ENCODE measurements around the gene OR5T3. TPM values are rescaled to one million over a fixed set of nuclear protein-coding genes. Genes with fewer than 3 reads are reported as not detected.

OR5T3 gene
- total RNA-seq, 1 donor from 2014 or later: not detected

GRCh38 chr11:56273854-56274253 is 21.8 kb downstream of the OR5T3 start, which contains the start of gene OR5T1:
TSS of gene OR5T1 (plus strand) at chr11:56274154. CDS start at chr11:56275639, 1,485 bp downstream.
- TF ChIP-seq, protein P1, sequence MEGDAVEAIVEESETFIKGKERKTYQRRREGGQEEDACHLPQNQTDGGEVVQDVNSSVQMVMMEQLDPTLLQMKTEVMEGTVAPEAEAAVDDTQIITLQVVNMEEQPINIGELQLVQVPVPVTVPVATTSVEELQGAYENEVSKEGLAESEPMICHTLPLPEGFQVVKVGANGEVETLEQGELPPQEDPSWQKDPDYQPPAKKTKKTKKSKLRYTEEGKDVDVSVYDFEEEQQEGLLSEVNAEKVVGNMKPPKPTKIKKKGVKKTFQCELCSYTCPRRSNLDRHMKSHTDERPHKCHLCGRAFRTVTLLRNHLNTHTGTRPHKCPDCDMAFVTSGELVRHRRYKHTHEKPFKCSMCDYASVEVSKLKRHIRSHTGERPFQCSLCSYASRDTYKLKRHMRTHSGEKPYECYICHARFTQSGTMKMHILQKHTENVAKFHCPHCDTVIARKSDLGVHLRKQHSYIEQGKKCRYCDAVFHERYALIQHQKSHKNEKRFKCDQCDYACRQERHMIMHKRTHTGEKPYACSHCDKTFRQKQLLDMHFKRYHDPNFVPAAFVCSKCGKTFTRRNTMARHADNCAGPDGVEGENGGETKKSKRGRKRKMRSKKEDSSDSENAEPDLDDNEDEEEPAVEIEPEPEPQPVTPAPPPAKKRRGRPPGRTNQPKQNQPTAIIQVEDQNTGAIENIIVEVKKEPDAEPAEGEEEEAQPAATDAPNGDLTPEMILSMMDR (IDR thresholded peaks at IDR 0.05): no peak
- Histone ChIP-seq H3K36me3 (no peaks in the 10 kb centered on the region), H3K27ac (no peak within 1 kb of the TSS), H3K4me1 (no peaks in the 10 kb centered on the region), H3K27me3 (no peaks in the 10 kb centered on the region), H3K4me3 (no peak within 1 kb of the TSS), H3K9me3 (no peaks in the 10 kb centered on the region)
- ATAC-seq (no peak), DNase-seq (no peak)
- intact Hi-C loops (cut with DNase I): no loop called here

GRCh38 chr11:56292154-56292553 is 40.1 kb downstream of the OR5T3 start, which contains the start of gene OR8H1:
TSS of gene OR8H1 (minus strand) at chr11:56292254. CDS start at chr11:56291062, 1,192 bp downstream.
- Histone ChIP-seq H3K27me3 (no peaks in the 10 kb centered on the region), H3K36me3 (no peaks in the 10 kb centered on the region), H3K27ac (no peak within 1 kb of the TSS), H3K4me3 (no peak within 1 kb of the TSS), H3K9me3 (no peaks in the 10 kb centered on the region), H3K4me1 (no peaks in the 10 kb centered on the region)
- ATAC-seq (no peak), DNase-seq (no peak)
- TF ChIP-seq, protein P1 (IDR thresholded peaks at IDR 0.05): no peak
- intact Hi-C loops (cut with DNase I): no loop called here

- Histone ChIP-seq H3K9me3 (no peaks in the 10 kb centered on the region), H3K4me3 (no peak overlapping the region), H3K4me1 (no peaks in the 10 kb centered on the region), H3K36me3 (no peaks in the 10 kb centered on the region), H3K27me3 (no peaks in the 10 kb centered on the region), H3K27ac (no peak overlapping the region)
- no peak for DNase-seq
- intact Hi-C loops (cut with DNase I): no loop called here
- TF ChIP-seq, protein P1 (IDR thresholded peaks at IDR 0.05): no peak
- no peak for ATAC-seq
Measured at GRCh38 chr11:56296898-56297297, 44.8 kb downstream of the OR5T3 start.

Other genes starting within 250 kb of the OR5T3 start
- gene OR5AS1, start 224.6 kb upstream of the OR5T3 start, total RNA-seq: not detected
- not detected for gene OR8I2, start 158.9 kb upstream of the OR5T3 start, total RNA-seq
- not detected for gene OR8H2, start 148.6 kb upstream of the OR5T3 start, total RNA-seq
- not detected for gene OR8H3, start 129.9 kb upstream of the OR5T3 start, total RNA-seq
- not detected for gene OR8J3, start 112.1 kb upstream of the OR5T3 start, total RNA-seq
- not detected for gene OR8K5, start 91.9 kb upstream of the OR5T3 start, total RNA-seq
- not detected for gene OR5J2, start 75.6 kb upstream of the OR5T3 start, total RNA-seq
- not detected for gene OR5T2, start 18.0 kb upstream of the OR5T3 start, total RNA-seq
- gene OR5T1, start 21.9 kb downstream of the OR5T3 start, total RNA-seq: not detected
- not detected for gene OR8H1, start 40.0 kb downstream of the OR5T3 start, total RNA-seq
- gene OR8K3, start 62.9 kb downstream of the OR5T3 start, total RNA-seq: not detected
- not detected for gene OR8K1, start 93.8 kb downstream of the OR5T3 start, total RNA-seq
- not detected for gene OR8J1, start 102.0 kb downstream of the OR5T3 start, total RNA-seq
- not detected for gene OR8U1, start 123.4 kb downstream of the OR5T3 start, total RNA-seq
- gene OR5AL1, start 160.4 kb downstream of the OR5T3 start, total RNA-seq: not detected
- not detected for gene OR5M3, start 221.1 kb downstream of the OR5T3 start, total RNA-seq
- not detected for gene OR5M8, start 239.1 kb downstream of the OR5T3 start, total RNA-seq

Measured in upper lobe of right lung (tissue), 1 donor.